Adrenal gland (tissue), 5 donors: ENCODE measurements around the gene MTR.

ENCODE experiments used
- POLR2A ChIP-seq, 2 donors: fragments of 450-650 bp; IDR thresholded peaks; one replicate each; pipeline ENCODE4 v1.6.1; 2017; ENCODE audit warnings: antibody characterized with exemption in 2 of 2, mild to moderate bottlenecking in 2 of 2, moderate library complexity in 1 of 2
- TF ChIP-seq, protein P1 (sequence below), 6 experiments: fragments of 450-650 bp in 4 of 6; fragments of 200-600 bp in 2 of 6; sonication (generic) in 1 of 6; IDR thresholded peaks; 1 replicate in 5 of 6; 2 replicates in 1 of 6; pipeline versions ENCODE4 v1.5.1 to v1.8.0; 2016 to 2021; ENCODE audit warnings: antibody characterized with exemption in 6 of 6, mild to moderate bottlenecking in 2 of 6, moderate library complexity in 1 of 6
- donor health status: DM: no; HTN: no; CAD: no.

GRCh38 chr1:236887081-236887480, 92.0 kb downstream of the MTR start:
- TF ChIP-seq, protein P1, sequence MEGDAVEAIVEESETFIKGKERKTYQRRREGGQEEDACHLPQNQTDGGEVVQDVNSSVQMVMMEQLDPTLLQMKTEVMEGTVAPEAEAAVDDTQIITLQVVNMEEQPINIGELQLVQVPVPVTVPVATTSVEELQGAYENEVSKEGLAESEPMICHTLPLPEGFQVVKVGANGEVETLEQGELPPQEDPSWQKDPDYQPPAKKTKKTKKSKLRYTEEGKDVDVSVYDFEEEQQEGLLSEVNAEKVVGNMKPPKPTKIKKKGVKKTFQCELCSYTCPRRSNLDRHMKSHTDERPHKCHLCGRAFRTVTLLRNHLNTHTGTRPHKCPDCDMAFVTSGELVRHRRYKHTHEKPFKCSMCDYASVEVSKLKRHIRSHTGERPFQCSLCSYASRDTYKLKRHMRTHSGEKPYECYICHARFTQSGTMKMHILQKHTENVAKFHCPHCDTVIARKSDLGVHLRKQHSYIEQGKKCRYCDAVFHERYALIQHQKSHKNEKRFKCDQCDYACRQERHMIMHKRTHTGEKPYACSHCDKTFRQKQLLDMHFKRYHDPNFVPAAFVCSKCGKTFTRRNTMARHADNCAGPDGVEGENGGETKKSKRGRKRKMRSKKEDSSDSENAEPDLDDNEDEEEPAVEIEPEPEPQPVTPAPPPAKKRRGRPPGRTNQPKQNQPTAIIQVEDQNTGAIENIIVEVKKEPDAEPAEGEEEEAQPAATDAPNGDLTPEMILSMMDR (IDR thresholded peaks at IDR 0.05) = no peak
- no peak for TF ChIP-seq POLR2A (IDR thresholded peaks at IDR 0.05)
